ENCODE results near the gene GPR183.

- TF ChIP-seq HDAC6 (IDR thresholded peaks at IDR 0.05; ENCODE audit: unreplicated experiment) (no peak), CTCF (IDR thresholded peaks at IDR 0.05 in 2 of 3, conservative IDR thresholded peaks at IDR 0.05 in 1 of 3; ENCODE audit: control insufficient read depth in 2 of 3, extremely low read depth in 1 of 3, insufficient read depth in 1 of 3, low read depth in 3 of 3, low read length in 3 of 3) (no peak)
Observed at GRCh38 chr13:99330942-99331341, 23.7 kb upstream of the GPR183 start.

All from GM12878 (cell line).